Caco-2 (cell line): ENCODE measurements around the gene TIGD7. TPM values are rescaled to one million over a fixed set of nuclear protein-coding genes. Genes with fewer than 3 reads are reported as not detected.

ENCODE experiments used
- BruUV-seq: library from RNA; stranded (reverse); fragments of 400-500 nt; replicated peaks from 2 replicates; lab custom pipeline; 2021; lab: Mats Ljungman, UMichigan
- CTCF ChIA-PET: fragments of 300-600 bp; sonication (Branson Sonifier 250); formaldehyde crosslinking; loops from one replicate; lab custom pipeline; 2022; ENCODE audit warnings: antibody characterized with exemption; lab: Charles Lee
- POLR2A ChIA-PET: fragments of 300-600 bp; sonication (Branson Sonifier 250); formaldehyde crosslinking; loops from one replicate; lab custom pipeline; 2022; ENCODE audit warnings: antibody characterized with exemption; lab: Charles Lee
- DNase-seq, 2 experiments: peaks; one replicate each; pipeline versions ENCODE4 v3.0.0 to v3.0.0-alpha.2; 2020 to 2022
- H3K27me3 ChIP-seq: replicated peaks from 2 replicates; pipeline ENCODE4 v1.6.0; 2011; ENCODE audit warnings: low read length; ENCODE audit not compliant: control insufficient read depth, insufficient read depth
- H3K36me3 ChIP-seq: 2 replicates; pipeline ENCODE4 v1.5.1; 2011; ENCODE audit warnings: low read length; ENCODE audit not compliant: control insufficient read depth, insufficient read depth
- H3K4me1 ChIP-seq: fragments of 250-450 bp; sonication (Bioruptor Pico); 2 replicates; pipeline ENCODE4 v1.5.1; 2020; ENCODE audit warnings: mild to moderate bottlenecking
- H3K4me3 ChIP-seq: 2 replicates; pipeline ENCODE4 v1.5.1; 2011; ENCODE audit warnings: low read depth, mild to moderate bottlenecking, control low read depth, low read length
- H3K9me3 ChIP-seq: fragments of 250-450 bp; sonication (Bioruptor Pico); 2 replicates; pipeline ENCODE4 v1.5.1; 2020; ENCODE audit warnings: mild to moderate bottlenecking, moderate library complexity
- H3K27ac Mint-ChIP-seq: one replicate; pipeline ENCODE4 v1.8.0; 2022; ENCODE audit warnings: mixed read lengths; ENCODE audit not compliant: unreplicated experiment
- H3K27me3 Mint-ChIP-seq: one replicate; pipeline ENCODE4 v1.8.0; 2022; ENCODE audit warnings: mixed read lengths; ENCODE audit not compliant: insufficient read depth, unreplicated experiment
- H3K36me3 Mint-ChIP-seq: one replicate; pipeline ENCODE4 v1.8.0; 2022; ENCODE audit warnings: mild to moderate bottlenecking, mixed read lengths; ENCODE audit not compliant: insufficient read depth, unreplicated experiment
- H3K4me1 Mint-ChIP-seq: one replicate; pipeline ENCODE4 v1.8.0; 2022; ENCODE audit warnings: low read depth, mixed read lengths; ENCODE audit not compliant: unreplicated experiment
- H3K4me3 Mint-ChIP-seq: one replicate; pipeline ENCODE4 v1.8.0; 2022; ENCODE audit warnings: mild to moderate bottlenecking, moderate library complexity, mixed read lengths; ENCODE audit not compliant: unreplicated experiment
- H3K9me3 Mint-ChIP-seq: one replicate; pipeline ENCODE4 v1.8.0; 2022; ENCODE audit warnings: mixed read lengths; ENCODE audit not compliant: unreplicated experiment
- CTCF ChIP-seq, 2 experiments: fragments of 200-600 bp in 1 of 2; IDR thresholded peaks; 1 replicate in 1 of 2; 2 replicates in 1 of 2; pipeline versions ENCODE4 v1.5.1 to v1.8.0; 2011 to 2022; ENCODE audit warnings: antibody characterized with exemption in 1 of 2, control low read depth in 1 of 2, inconsistent platforms in 1 of 2, low read depth in 1 of 2, low read length in 1 of 2, mild to moderate bottlenecking in 1 of 2, moderate library complexity in 1 of 2; ENCODE audit not compliant: insufficient read depth in 1 of 2, severe bottlenecking in 1 of 2, unreplicated experiment in 1 of 2
- intact Hi-C: fragments of 100-400 bp; cut with micrococcal nuclease; formaldehyde crosslinking; loops from one replicate; pipeline ENCODE4 v1.10.0; 2022; ENCODE audit not compliant: unreplicated experiment
- total RNA-seq: library from RNA; stranded (reverse); gene quantifications from 2 replicates; pipeline ENCODE4 v1.2.3, GENCODE V29; 2022

Gene TIGD7
- total RNA-seq, 1 experiment from 2014 or later: 3.7 TPM

- Histone ChIP-seq H3K9me3 (peaks cover 19% of the 10 kb centered on the region), H3K36me3 (peaks cover 25% of the 10 kb centered on the region), H3K4me1 (peaks cover 19% of the 10 kb centered on the region), H3K27me3 (no peaks in the 10 kb centered on the region), H3K4me3 (peak overlapping the region; percentile 72)
- H3K4me1 Mint-ChIP-seq: no peaks in the 10 kb centered on the region
- TF ChIP-seq CTCF (IDR thresholded peaks at IDR 0.05; ENCODE audit: insufficient read depth in 1 of 2, low read depth in 1 of 2, low read length in 1 of 2, severe bottlenecking in 1 of 2, unreplicated experiment in 1 of 2): no peak
- H3K36me3 Mint-ChIP-seq: peaks cover 70% of the 10 kb centered on the region
- H3K27ac Mint-ChIP-seq: no peak overlapping the region
- intact Hi-C loops: loop anchor here (10.0 kb wide), 1 partner anchor 120 kb away; the partner anchor contains the start of genes ZNF174 and ZSCAN32
- H3K27me3 Mint-ChIP-seq: no peaks in the 10 kb centered on the region
- DNase-seq: no peak
- BruUV-seq: no TSS peak
- H3K9me3 Mint-ChIP-seq: no peaks in the 10 kb centered on the region
- ChIA-PET CTCF (no interaction called here), POLR2A (no interaction called here)
- peak overlapping the region; percentile 98 for H3K4me3 Mint-ChIP-seq
These were observed 20.1 kb downstream of the TIGD7 start for GRCh38 chr16:3285131-3285530.

GRCh38 chr16:3283543-3284447 is 21.4 kb downstream of the TIGD7 start:
- no peak for TF ChIP-seq CTCF (IDR thresholded peaks at IDR 0.05; ENCODE audit: insufficient read depth in 1 of 2, low read depth in 1 of 2, low read length in 1 of 2, severe bottlenecking in 1 of 2, unreplicated experiment in 1 of 2)
- Mint-ChIP-seq H3K4me1 (no peaks in the 10 kb centered on the region), H3K27me3 (no peaks in the 10 kb centered on the region), H3K36me3 (peaks cover 56% of the 10 kb centered on the region), H3K9me3 (no peaks in the 10 kb centered on the region), H3K27ac (peak overlapping the region; percentile 99), H3K4me3 (peak overlapping the region; percentile 98)
- Histone ChIP-seq H3K27me3 (no peaks in the 10 kb centered on the region), H3K4me1 (peaks cover 19% of the 10 kb centered on the region), H3K36me3 (peaks cover 14% of the 10 kb centered on the region), H3K9me3 (peaks cover 7% of the 10 kb centered on the region), H3K4me3 (peak overlapping the region; percentile 72)
- TSS peak; percentile 41 for BruUV-seq
- no peak for DNase-seq
- CTCF ChIA-PET: interaction anchor here (0.6 to 1.6 kb wide), 4 partner anchors 10 to 217 kb away, joined by 3 to 9 read pairs (median 5); partner anchors contain the start of gene CLUAP1
- intact Hi-C loops: loop anchor here (5.0 to 10.0 kb wide), 3 partner anchors 121 to 159 kb away; partner anchors contain the start of genes NAA60, ZNF174, ZNF597 and ZSCAN32
- POLR2A ChIA-PET: interaction anchor here (0.6 to 2.6 kb wide), 6 partner anchors 19 to 160 kb away, joined by 4 to 21 read pairs (median 9); partner anchors contain the start of genes NAA60, ZNF174, ZNF213 and ZNF597
